ENCODE measurements around the gene KRTAP12-4. TPM values are rescaled to one million over a fixed set of nuclear protein-coding genes. Genes with fewer than 3 reads are reported as not detected.

The KRTAP12-4 gene
- total RNA-seq, 4 donors from 2014 or later, result not detected

- H3K4me1 ChIP-seq, result no peaks in the 10 kb centered on the region
- TF ChIP-seq POLR2A (IDR thresholded peaks at IDR 0.05) (no peak), CTCF (IDR thresholded peaks at IDR 0.05) (no peak)
- H3K4me3 ChIP-seq, result no peak overlapping the region
- intact Hi-C loops (cut with DNase I; ENCODE audit: low total_unique reads), result no loop called here
- no peak overlapping the region for H3K27ac ChIP-seq
- no peaks in the 10 kb centered on the region for H3K9me3 ChIP-seq
- H3K36me3 ChIP-seq, result no peaks in the 10 kb centered on the region
- H3K27me3 ChIP-seq, result no peaks in the 10 kb centered on the region
- no peak for DNase-seq
Measured at GRCh38 chr21:44614961-44615391, 39.5 kb downstream of the KRTAP12-4 start.

GRCh38 chr21:44614161-44614631, 40.3 kb downstream of the KRTAP12-4 start:
- TF ChIP-seq POLR2A (IDR thresholded peaks at IDR 0.05), result no peak
- no peak for TF ChIP-seq CTCF (IDR thresholded peaks at IDR 0.05)
- H3K27me3 ChIP-seq, result no peaks in the 10 kb centered on the region
- H3K27ac ChIP-seq, result no peak overlapping the region
- H3K4me1 ChIP-seq, result no peaks in the 10 kb centered on the region
- DNase-seq, result no peak
- H3K4me3 ChIP-seq, result no peak overlapping the region
- no peaks in the 10 kb centered on the region for H3K36me3 ChIP-seq
- intact Hi-C loops (cut with DNase I; ENCODE audit: low total_unique reads), result no loop called here
- peaks cover 0 to 1% of the 10 kb centered on the region in 2 donors for H3K9me3 ChIP-seq

GRCh38 chr21:44613386-44614155, 40.9 kb downstream of the KRTAP12-4 start:
- no peak for DNase-seq
- H3K4me1 ChIP-seq, result no peaks in the 10 kb centered on the region
- intact Hi-C loops (cut with DNase I; ENCODE audit: low total_unique reads), result no loop called here
- H3K4me3 ChIP-seq, result no peak overlapping the region
- no peaks in the 10 kb centered on the region for H3K36me3 ChIP-seq
- TF ChIP-seq POLR2A (IDR thresholded peaks at IDR 0.05), result no peak
- no peak for TF ChIP-seq CTCF (IDR thresholded peaks at IDR 0.05)
- no peak overlapping the region for H3K27ac ChIP-seq
- peaks cover 0 to 2% of the 10 kb centered on the region in 2 donors for H3K9me3 ChIP-seq
- no peaks in the 10 kb centered on the region for H3K27me3 ChIP-seq

- Histone ChIP-seq H3K27me3 (no peaks in the 10 kb centered on the region), H3K36me3 (no peaks in the 10 kb centered on the region), H3K4me1 (no peaks in the 10 kb centered on the region), H3K4me3 (no peak overlapping the region), H3K27ac (no peak overlapping the region), H3K9me3 (peaks cover 0 to 2% of the 10 kb centered on the region in 2 donors)
- no peak for TF ChIP-seq CTCF (IDR thresholded peaks at IDR 0.05)
- TF ChIP-seq POLR2A (IDR thresholded peaks at IDR 0.05), result no peak
- no peak for DNase-seq
- intact Hi-C loops (cut with DNase I; ENCODE audit: low total_unique reads), result no loop called here
Measured at GRCh38 chr21:44612669-44613229, 41.7 kb downstream of the KRTAP12-4 start.

- DNase-seq, result no peak
- Histone ChIP-seq H3K36me3 (no peaks in the 10 kb centered on the region), H3K9me3 (peaks cover 0 to 2% of the 10 kb centered on the region in 2 donors), H3K4me3 (no peak within 1 kb of the TSS), H3K4me1 (no peaks in the 10 kb centered on the region), H3K27ac (no peak within 1 kb of the TSS), H3K27me3 (no peaks in the 10 kb centered on the region)
- TF ChIP-seq POLR2A (IDR thresholded peaks at IDR 0.05), result no peak
- TF ChIP-seq CTCF (IDR thresholded peaks at IDR 0.05), result no peak
- intact Hi-C loops (cut with DNase I; ENCODE audit: low total_unique reads), result no loop called here
Measured at GRCh38 chr21:44612029-44612486, 42.4 kb downstream of the KRTAP12-4 start, which contains the start of gene KRTAP10-8. KRTAP10-8 (plus strand) TSS chr21:44612079; CDS start chr21:44612101, 22 bp downstream.

Data from uterus (tissue), 4 donors.